GM23338 (cell line): ENCODE data around the gene CYGB. TPM values are rescaled to one million over a fixed set of nuclear protein-coding genes. Genes with fewer than 3 reads are reported as not detected.

Experiments
- ATAC-seq: fragments of 200-7000 bp; cut with Tn5 transposase; 3 replicates; pipeline ENCODE4 v1.9.1; 2020
- DNase-seq: peaks from one replicate; pipeline ENCODE4 v3.0.0-alpha.2; 2015; ENCODE audit warnings: low spot score
- H2AFZ ChIP-seq: fragments of 200-600 bp; sonication (generic); 2 replicates; pipeline ENCODE4 v1.8.0; 2016; ENCODE audit warnings: antibody characterized with exemption, mild to moderate bottlenecking, moderate library complexity
- H3F3A ChIP-seq: fragments of 200-600 bp; sonication (generic); replicated peaks from 2 replicates; pipeline ENCODE4 v1.8.0; 2017; ENCODE audit warnings: antibody characterized with exemption, mixed run types, low read depth
- H3K27ac ChIP-seq: fragments of 200-600 bp; sonication (generic); 2 replicates; pipeline ENCODE4 v1.6.1; 2016; ENCODE audit warnings: low read depth
- H3K27me3 ChIP-seq: fragments of 200-600 bp; sonication (generic); 2 replicates; pipeline ENCODE4 v1.8.0; 2016; ENCODE audit warnings: mild to moderate bottlenecking, mixed run types, moderate library complexity; ENCODE audit not compliant: insufficient read depth
- H3K36me3 ChIP-seq: fragments of 200-600 bp; sonication (generic); 2 replicates; pipeline ENCODE4 v1.8.0; 2016; ENCODE audit warnings: mild to moderate bottlenecking; ENCODE audit not compliant: insufficient read depth
- H3K4me1 ChIP-seq: fragments of 200-600 bp; sonication (generic); 2 replicates; pipeline ENCODE4 v1.8.0; 2016; ENCODE audit warnings: mild to moderate bottlenecking, moderate library complexity; ENCODE audit not compliant: insufficient read depth
- H3K4me2 ChIP-seq: fragments of 200-600 bp; sonication (generic); 2 replicates; pipeline ENCODE4 v1.7.1; 2017; ENCODE audit warnings: mixed run types
- H3K4me3 ChIP-seq: fragments of 200-600 bp; sonication (generic); 2 replicates; pipeline ENCODE4 v1.6.1; 2016; ENCODE audit warnings: mixed run types
- H3K79me2 ChIP-seq: fragments of 200-600 bp; sonication (generic); replicated peaks from 2 replicates; pipeline ENCODE4 v1.8.0; 2017; ENCODE audit warnings: mild to moderate bottlenecking; ENCODE audit not compliant: insufficient read depth
- H3K9me2 ChIP-seq: fragments of 200-600 bp; sonication (generic); 2 replicates; pipeline ENCODE4 v1.8.0; 2017; ENCODE audit not compliant: insufficient read depth
- H4K20me1 ChIP-seq: fragments of 200-600 bp; sonication (generic); replicated peaks from 2 replicates; pipeline ENCODE4 v1.8.0; 2017; ENCODE audit warnings: mild to moderate bottlenecking; ENCODE audit not compliant: insufficient read depth
- H3K27ac Mint-ChIP-seq: 2 replicates; pipeline ENCODE4 v1.8.0; 2020; ENCODE audit warnings: inconsistent platforms, mild to moderate bottlenecking, moderate library complexity, mixed read lengths
- H3K27me3 Mint-ChIP-seq: 3 replicates; pipeline ENCODE4 v1.8.0; 2022; ENCODE audit warnings: low read depth, mild to moderate bottlenecking, moderate library complexity, mixed read lengths, inconsistent platforms; ENCODE audit not compliant: insufficient read depth, poor library complexity
- H3K36me3 Mint-ChIP-seq: 3 replicates; pipeline ENCODE4 v1.8.0; 2021; ENCODE audit warnings: low read depth, mild to moderate bottlenecking, inconsistent platforms, moderate library complexity, mixed read lengths
- H3K4me1 Mint-ChIP-seq: 3 replicates; pipeline ENCODE4 v1.8.0; 2020; ENCODE audit warnings: mild to moderate bottlenecking, inconsistent platforms, mixed read lengths
- H3K4me3 Mint-ChIP-seq: 3 replicates; pipeline ENCODE4 v1.8.0; 2021; ENCODE audit warnings: moderate library complexity, mild to moderate bottlenecking, inconsistent platforms, mixed read lengths
- H3K9me3 Mint-ChIP-seq: 3 replicates; pipeline ENCODE4 v1.8.0; 2020; ENCODE audit warnings: moderate library complexity, mild to moderate bottlenecking, inconsistent platforms, mixed read lengths
- CREB1 ChIP-seq: fragments of 250-450 bp; sonication (Bioruptor Pico); IDR thresholded peaks from 2 replicates; pipeline ENCODE4 v1.5.0; 2020; ENCODE audit warnings: low read depth, mild to moderate bottlenecking, moderate library complexity
- CTCF ChIP-seq, 2 experiments: fragments of 200-600 bp in 1 of 2; sonication (generic) in 1 of 2; conservative IDR thresholded peaks; 2 replicates each; pipeline versions ENCODE4 v1.5.1 to v1.6.1; 2016 to 2017; ENCODE audit warnings: antibody characterized with exemption in 2 of 2, low read depth in 2 of 2, mild to moderate bottlenecking in 2 of 2, moderate library complexity in 1 of 2
- ETS1 ChIP-seq: IDR thresholded peaks from 2 replicates; pipeline ENCODE4 v1.6.1; 2016; ENCODE audit warnings: antibody characterized with exemption
- EZH2 ChIP-seq: fragments of 200-600 bp; sonication (generic); IDR thresholded peaks from one replicate; pipeline ENCODE4 v1.8.0; 2017; ENCODE audit warnings: antibody characterized with exemption, mild to moderate bottlenecking, low read depth; ENCODE audit not compliant: unreplicated experiment
- EZH2phosphoT487 ChIP-seq: fragments of 200-600 bp; sonication (generic); IDR thresholded peaks from one replicate; pipeline ENCODE4 v1.8.1; 2018; ENCODE audit warnings: antibody characterized with exemption; ENCODE audit not compliant: unreplicated experiment
- JUNB ChIP-seq: IDR thresholded peaks from one replicate; pipeline ENCODE4 v1.6.1; 2016; ENCODE audit warnings: antibody characterized with exemption; ENCODE audit not compliant: unreplicated experiment
- NANOG ChIP-seq: IDR thresholded peaks from 2 replicates; pipeline ENCODE4 v1.6.1; 2016; ENCODE audit warnings: antibody characterized with exemption, borderline replicate concordance
- POLR2AphosphoS5 ChIP-seq: IDR thresholded peaks from 2 replicates; pipeline ENCODE4 v1.6.1; 2016; ENCODE audit warnings: antibody characterized with exemption, low read depth
- REST ChIP-seq: IDR thresholded peaks from one replicate; pipeline ENCODE4 v1.6.1; 2018; ENCODE audit warnings: antibody characterized with exemption; ENCODE audit not compliant: unreplicated experiment
- STAT1 ChIP-seq: IDR thresholded peaks from one replicate; pipeline ENCODE4 v1.6.1; 2016; ENCODE audit warnings: antibody characterized with exemption; ENCODE audit not compliant: unreplicated experiment
- ZNF114 ChIP-seq: fragments of 250-450 bp; sonication (Bioruptor Pico); IDR thresholded peaks from 2 replicates; pipeline ENCODE4 v1.5.0; 2020; ENCODE audit warnings: mild to moderate bottlenecking, moderate library complexity
- ZNF331 ChIP-seq: fragments of 250-450 bp; sonication (Bioruptor Pico); IDR thresholded peaks from 2 replicates; pipeline ENCODE4 v1.5.0; 2020; ENCODE audit warnings: low read depth, mild to moderate bottlenecking, moderate library complexity
- ZNF462 ChIP-seq: fragments of 250-450 bp; sonication (Bioruptor Pico); IDR thresholded peaks from 2 replicates; pipeline ENCODE4 v1.5.0; 2020; ENCODE audit warnings: mild to moderate bottlenecking, moderate library complexity
- polyA plus RNA-seq: library from polyadenylated mRNA; unstranded; fragments of >200 nt; fragmentation: Nextera tagmentation; extraction: Ambion mirVana; gene quantifications from 2 replicates; pipeline ENCODE4 v1.2.1, GENCODE V29; 2016
- total RNA-seq: library from RNA; depleted of rRNA; stranded (reverse); fragments of >200 nt; shearing (Covaris generic); gene quantifications from 2 replicates; pipeline ENCODE4 v1.2.3, GENCODE V29; 2014

The CYGB gene
- total and polyA plus RNA-seq, 2 experiments from 2014 or later, result 1.2 to 1.7 TPM

- H4K20me1 ChIP-seq, result no peaks in the 10 kb centered on the region
- H3K36me3 ChIP-seq, result no peaks in the 10 kb centered on the region
- H3K9me2 ChIP-seq, result no peaks in the 10 kb centered on the region
- ATAC-seq (peak; percentile 52), DNase-seq (no peak)
- Mint-ChIP-seq H3K27me3 (peaks cover 15% of the 10 kb centered on the region), H3K27ac (no peak overlapping the region), H3K4me1 (peaks cover 29% of the 10 kb centered on the region), H3K4me3 (no peak overlapping the region), H3K9me3 (no peaks in the 10 kb centered on the region), H3K36me3 (no peaks in the 10 kb centered on the region)
- peaks cover 9% of the 10 kb centered on the region; the same call in 1 of the 2 replicates for H3K4me1 ChIP-seq
- no peak overlapping the region for H3K4me2 ChIP-seq
- no peak for TF ChIP-seq REST
- no peak for TF ChIP-seq STAT1
- no peak for TF ChIP-seq JUNB
- no peak for TF ChIP-seq ETS1
- no peak for TF ChIP-seq ZNF462 (CRISPR knock-in tag)
- TF ChIP-seq NANOG, result no peak
- no peak for TF ChIP-seq EZH2
- TF ChIP-seq EZH2phosphoT487, result no peak
- no peak for TF ChIP-seq ZNF331 (CRISPR knock-in tag)
- no peak for TF ChIP-seq ZNF114 (CRISPR knock-in tag)
- no peak for TF ChIP-seq CTCF (conservative IDR thresholded peaks at IDR 0.05; ENCODE audit: low read depth in 2 of 2)
- TF ChIP-seq CREB1 (CRISPR knock-in tag), result no peak
- no peak for TF ChIP-seq POLR2AphosphoS5
- H3K79me2 ChIP-seq, result no peaks in the 10 kb centered on the region
- no peaks in the 10 kb centered on the region for H3K27me3 ChIP-seq
- H2AFZ ChIP-seq, result no peak overlapping the region; the same call in 1 of the 2 replicates
- H3F3A ChIP-seq, result 0 out of 2 replicates have a peak, but pooled peaks cover 5% of the 10 kb centered on the region
- no peak overlapping the region for H3K4me3 ChIP-seq
- H3K27ac ChIP-seq, result 0 out of 2 replicates have a peak overlapping the region, but pooled peaks have one; percentile 39
These were observed 8.1 kb downstream of the CYGB start for GRCh38 chr17:76529224-76530094.
